ENCODE data around the gene INO80C.

DNA sequence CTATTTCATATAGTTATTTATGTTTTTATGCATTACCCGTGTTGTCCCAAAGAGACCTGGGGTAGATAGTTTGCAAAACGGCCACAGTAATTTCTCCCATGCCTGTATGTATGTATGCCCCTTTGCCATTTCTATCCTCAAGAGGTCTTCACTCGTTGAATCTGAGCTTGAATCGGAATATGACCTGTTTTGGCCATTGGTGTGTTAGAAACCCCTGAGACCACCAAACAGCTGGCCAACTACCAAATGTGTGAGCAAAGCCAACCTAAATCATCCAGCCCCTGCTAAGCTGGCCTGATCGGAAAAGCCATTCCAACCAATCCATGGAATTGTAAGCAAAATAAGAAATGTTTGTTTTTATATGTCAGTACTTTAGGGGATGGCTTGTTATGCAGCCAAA, 23.4 kb upstream of the INO80C start:
- TF ChIP-seq, protein P1, sequence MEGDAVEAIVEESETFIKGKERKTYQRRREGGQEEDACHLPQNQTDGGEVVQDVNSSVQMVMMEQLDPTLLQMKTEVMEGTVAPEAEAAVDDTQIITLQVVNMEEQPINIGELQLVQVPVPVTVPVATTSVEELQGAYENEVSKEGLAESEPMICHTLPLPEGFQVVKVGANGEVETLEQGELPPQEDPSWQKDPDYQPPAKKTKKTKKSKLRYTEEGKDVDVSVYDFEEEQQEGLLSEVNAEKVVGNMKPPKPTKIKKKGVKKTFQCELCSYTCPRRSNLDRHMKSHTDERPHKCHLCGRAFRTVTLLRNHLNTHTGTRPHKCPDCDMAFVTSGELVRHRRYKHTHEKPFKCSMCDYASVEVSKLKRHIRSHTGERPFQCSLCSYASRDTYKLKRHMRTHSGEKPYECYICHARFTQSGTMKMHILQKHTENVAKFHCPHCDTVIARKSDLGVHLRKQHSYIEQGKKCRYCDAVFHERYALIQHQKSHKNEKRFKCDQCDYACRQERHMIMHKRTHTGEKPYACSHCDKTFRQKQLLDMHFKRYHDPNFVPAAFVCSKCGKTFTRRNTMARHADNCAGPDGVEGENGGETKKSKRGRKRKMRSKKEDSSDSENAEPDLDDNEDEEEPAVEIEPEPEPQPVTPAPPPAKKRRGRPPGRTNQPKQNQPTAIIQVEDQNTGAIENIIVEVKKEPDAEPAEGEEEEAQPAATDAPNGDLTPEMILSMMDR (IDR thresholded peaks at IDR 0.05 in 4 of 5, conservative IDR thresholded peaks at IDR 0.05 in 1 of 5), result no peak
- TF ChIP-seq POLR2A (IDR thresholded peaks at IDR 0.05), result no peak

Measured in gastrocnemius medialis (tissue), 4 donors.